ENCODE measurements around the gene STRN3.
"Not testable (repeated sequence)": the region's sequence is repeated elsewhere in the genome, so short reads cannot be mapped to it uniquely, and the experiment has no call there.

DNA sequence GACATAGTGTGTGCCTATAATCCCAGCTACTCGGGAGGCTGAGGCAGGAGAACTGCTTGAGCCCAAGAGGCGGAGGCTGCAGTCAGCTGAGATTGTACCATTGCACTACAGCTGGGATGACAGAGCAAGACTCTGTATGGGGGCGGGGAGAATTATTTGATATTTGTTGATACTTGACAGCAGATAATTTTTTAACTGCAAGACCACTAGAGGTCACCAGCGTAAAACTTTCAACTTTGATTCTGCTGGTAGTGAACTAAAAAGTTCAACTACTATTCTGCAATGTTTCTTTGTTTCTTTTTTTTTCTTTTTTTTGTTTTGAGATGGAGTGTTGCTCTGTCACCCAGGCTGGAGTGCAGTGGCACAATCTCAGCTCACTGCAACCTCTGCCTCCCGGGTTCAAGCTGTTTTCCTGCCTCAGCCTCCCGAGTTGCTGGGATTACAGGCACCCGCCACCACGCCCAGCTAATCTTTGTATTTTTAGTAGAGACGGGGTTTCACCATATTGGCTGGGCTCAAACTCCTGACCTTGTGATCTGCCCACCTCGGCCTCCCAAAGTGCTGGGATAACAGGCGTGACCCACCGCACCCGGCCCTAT lies 46.0 kb downstream of the STRN3 start:
- TF ChIP-seq POLR2AphosphoS5, POLR2A, EP300 (IDR thresholded peaks at IDR 0.05): not testable (repeated sequence)
- TF ChIP-seq, protein P1, sequence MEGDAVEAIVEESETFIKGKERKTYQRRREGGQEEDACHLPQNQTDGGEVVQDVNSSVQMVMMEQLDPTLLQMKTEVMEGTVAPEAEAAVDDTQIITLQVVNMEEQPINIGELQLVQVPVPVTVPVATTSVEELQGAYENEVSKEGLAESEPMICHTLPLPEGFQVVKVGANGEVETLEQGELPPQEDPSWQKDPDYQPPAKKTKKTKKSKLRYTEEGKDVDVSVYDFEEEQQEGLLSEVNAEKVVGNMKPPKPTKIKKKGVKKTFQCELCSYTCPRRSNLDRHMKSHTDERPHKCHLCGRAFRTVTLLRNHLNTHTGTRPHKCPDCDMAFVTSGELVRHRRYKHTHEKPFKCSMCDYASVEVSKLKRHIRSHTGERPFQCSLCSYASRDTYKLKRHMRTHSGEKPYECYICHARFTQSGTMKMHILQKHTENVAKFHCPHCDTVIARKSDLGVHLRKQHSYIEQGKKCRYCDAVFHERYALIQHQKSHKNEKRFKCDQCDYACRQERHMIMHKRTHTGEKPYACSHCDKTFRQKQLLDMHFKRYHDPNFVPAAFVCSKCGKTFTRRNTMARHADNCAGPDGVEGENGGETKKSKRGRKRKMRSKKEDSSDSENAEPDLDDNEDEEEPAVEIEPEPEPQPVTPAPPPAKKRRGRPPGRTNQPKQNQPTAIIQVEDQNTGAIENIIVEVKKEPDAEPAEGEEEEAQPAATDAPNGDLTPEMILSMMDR (IDR thresholded peaks at IDR 0.05) = peak; percentile 19 to 61 (median 36)

All from sigmoid colon (tissue), 4 donors.